GM21825 (cell line): ENCODE data around the gene MMP25.
A peak's percentile ranks its signal among the peaks of the same experiment; 100 is the strongest.
"Not testable (repeated sequence)": the region's sequence is repeated elsewhere in the genome, so short reads cannot be mapped to it uniquely, and the experiment has no call there.

Experiments
- ATAC-seq: cut with Tn5 transposase; IDR thresholded peaks from one replicate; pipeline ENCODE4 v1.9.1; 2021; ENCODE audit warnings: mild to moderate bottlenecking, moderate library complexity; ENCODE audit not compliant: unreplicated experiment

MMP25 gene

GRCh38 chr16:3053330-3053710, 7.0 kb downstream of the MMP25 start:
- ATAC-seq: not testable (repeated sequence)

GRCh38 chr16:3054965-3055733, 8.8 kb downstream of the MMP25 start:
- no peak for ATAC-seq

GRCh38 chr16:3055734-3056115, 9.4 kb downstream of the MMP25 start:
- ATAC-seq: not testable (repeated sequence)

GRCh38 chr16:3056336-3057180, 10.2 kb downstream of the MMP25 start:
- no peak for ATAC-seq

- ATAC-seq: no peak
Measured at GRCh38 chr16:3057181-3058138, 11.1 kb downstream of the MMP25 start.

- peak; percentile 32 for ATAC-seq
Measured at GRCh38 chr16:3058139-3059030, 12.0 kb downstream of the MMP25 start.

GRCh38 chr16:3059041-3059722, 12.8 kb downstream of the MMP25 start:
- peak; percentile 74 for ATAC-seq

- no peak for ATAC-seq
Measured at GRCh38 chr16:3059723-3060242, 13.4 kb downstream of the MMP25 start.

GRCh38 chr16:3060339-3061127, 14.2 kb downstream of the MMP25 start:
- no peak for ATAC-seq

GRCh38 chr16:3062553-3062952, 16.2 kb downstream of the MMP25 start:
- no peak for ATAC-seq

GRCh38 chr16:3063625-3064386, 17.4 kb downstream of the MMP25 start:
- no peak for ATAC-seq

GRCh38 chr16:3065069-3065741, 18.8 kb downstream of the MMP25 start, which contains the start of gene IL32:
Gene IL32 (plus strand): TSS chr16:3065640. CDS start chr16:3065812, 172 bp downstream.
- no peak for ATAC-seq

- ATAC-seq: no peak
Measured at GRCh38 chr16:3065742-3066439, 19.5 kb downstream of the MMP25 start.

GRCh38 chr16:3066440-3066748, 20.0 kb downstream of the MMP25 start:
- ATAC-seq: no peak

GRCh38 chr16:3068487-3068886, 22.1 kb downstream of the MMP25 start:
- ATAC-seq: no peak

GRCh38 chr16:3069146-3069545, 22.8 kb downstream of the MMP25 start:
- not testable (repeated sequence) for ATAC-seq
